Measurements from ENCODE around the gene PIAS3. TPM values are rescaled to one million over a fixed set of nuclear protein-coding genes. Genes with fewer than 3 reads are reported as not detected.

The PIAS3 gene
- 10 to 100 TPM; 14.2 to 25.8 (median 15.6) TPM for total RNA-seq
- 10 to 100 TPM; 14.2 to 31.0 TPM for polyA plus RNA-seq
- long read RNA-seq, donor 1, partial matches to known transcripts, result 5 of 13 reads
- long read RNA-seq, donor 1, other reads (novel, unspliced or antisense), result 6 of 13 reads
- long read RNA-seq, donor 2, transcript PIAS3-207 (7 exons, 2,679 nt), result major isoform, 10 of 62 reads
- long read RNA-seq, donor 2, partial matches to known transcripts, result 39 of 62 reads
- long read RNA-seq, donor 2, other reads (novel, unspliced or antisense), result 10 of 62 reads
- long read RNA-seq, donor 3, partial matches to known transcripts, result 11 of 30 reads
- long read RNA-seq, donor 3, other reads (novel, unspliced or antisense), result 13 of 30 reads

DNA sequence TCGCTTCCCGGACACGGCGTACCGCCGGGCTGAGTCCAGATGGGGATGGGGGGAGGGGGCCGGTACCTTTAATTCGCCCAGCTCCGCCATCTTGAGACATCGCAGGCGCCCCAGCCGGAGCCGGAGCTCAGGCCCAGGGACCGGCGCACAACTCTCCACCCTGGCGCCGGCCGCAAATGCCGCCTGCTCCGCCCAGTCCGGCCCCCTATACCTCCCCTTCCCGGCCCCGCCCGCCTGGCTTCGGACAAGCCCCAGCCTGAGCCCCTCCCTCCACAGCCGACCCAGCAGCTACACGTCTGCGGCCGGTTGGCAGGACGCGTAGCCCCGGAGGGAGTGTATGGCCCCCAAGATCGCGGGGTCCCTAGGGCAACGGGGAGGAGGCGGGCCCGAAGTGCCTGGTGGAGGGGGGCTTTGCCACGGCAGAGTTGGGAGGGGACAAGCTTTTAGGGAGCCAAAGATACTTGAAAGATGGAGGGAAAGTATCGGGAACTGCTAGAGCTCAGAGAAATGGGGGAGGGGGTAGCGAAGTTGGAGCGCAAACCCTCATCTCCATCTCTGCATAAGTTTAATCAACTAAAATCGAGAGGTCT is at the start of gene PIAS3:
Gene PIAS3 (minus strand): TSS at position 181 of the 590 bp plus-strand sequence. CDS start 91 bp downstream, at position 90.
- H3K9me3 ChIP-seq, result no peaks in the 10 kb centered on the region
- no peaks in the 10 kb centered on the region for H3K27me3 ChIP-seq
- H3K36me3 ChIP-seq, result peaks cover 0 to 31% (median 27%) of the 10 kb centered on the region in 9 donors
- DNase-seq (peak; percentile 96 to 98 (median 98)), ATAC-seq (peak; percentile 96 to 97 (median 96))
- peak within 1 kb of the TSS; percentile 89 to 95 (median 92) for H3K27ac ChIP-seq
- H3K4me3 ChIP-seq, result peak within 1 kb of the TSS; percentile 55 to 97 (median 90)
- 0 to 1% (median 1%) methylated on average over 38 to 42 of the region's 42 CpGs for WGBS, 4 donors
- TF ChIP-seq CTCF (IDR thresholded peaks at IDR 0.05), result no peak
- TF ChIP-seq POLR2A (IDR thresholded peaks at IDR 0.05), result peak in 1 of 2 donors; percentile 91
- peaks cover 0 to 22% (median 13%) of the 10 kb centered on the region in 12 donors for H3K4me1 ChIP-seq
- intact Hi-C loops (cut with DNase I), result loop anchor here in 5 of 10 donors (2.0 to 10.0 kb wide), 7 partner anchors 48 to 118 kb away; partner anchors contain the start of genes LIX1L (in 4 of the 5), ANKRD34A (in 1 of the 5), ITGA10 (in 1 of the 5) and POLR3GL (in 1 of the 5)

- intact Hi-C loops (cut with DNase I), result loop anchor here in 3 of 10 donors (2.0 to 5.0 kb wide), 2 partner anchors 16 to 51 kb away; partner anchors contain the start of gene PIAS3 (in 1 of the 3)
- no peak overlapping the region for H3K4me3 ChIP-seq
- WGBS, 4 donors, result 24 to 64% (median 59%) methylated on average over 1 of the region's 1 CpG
These were observed 49.8 kb upstream of the PIAS3 start for GRCh38 chr1:145908653-145909052.

GRCh38 chr1:145906954-145907753 is 48.3 kb upstream of the PIAS3 start:
- H3K4me1 ChIP-seq, result peaks cover 0 to 28% (median 19%) of the 10 kb centered on the region in 12 donors
- H3K27me3 ChIP-seq, result no peaks in the 10 kb centered on the region
- DNase-seq, result no peak
- peak overlapping the region in 11 of 12 donors; percentile 14 to 69 (median 41) for H3K27ac ChIP-seq
- no peak for TF ChIP-seq CTCF (IDR thresholded peaks at IDR 0.05)
- no peak for TF ChIP-seq POLR2A (IDR thresholded peaks at IDR 0.05)
- intact Hi-C loops (cut with DNase I), result loop anchor here in 1 of 10 donors (5.0 kb wide), 1 partner anchor 50 kb away; the partner anchor contains the start of gene PIAS3
- H3K9me3 ChIP-seq, result no peaks in the 10 kb centered on the region
- ATAC-seq, result peak; percentile 40 to 82 (median 54)
- H3K36me3 ChIP-seq, result peaks cover 0 to 19% (median 16%) of the 10 kb centered on the region in 9 donors
- 63 to 71% (median 69%) methylated on average over 10 of the region's 10 CpGs for whole genome bisulfite sequencing, 4 donors
- H3K4me3 ChIP-seq, result no peak overlapping the region

More at GRCh38 chr1:145908653-145909052, 49.8 kb upstream of the PIAS3 start:
- Histone ChIP-seq H3K4me1 (peaks cover 0 to 28% (median 19%) of the 10 kb centered on the region in 12 donors), H3K27me3 (no peaks in the 10 kb centered on the region), H3K27ac (peak overlapping the region in 7 of 12 donors; percentile 16 to 69 (median 57)), H3K36me3 (peaks cover 0 to 32% (median 29%) of the 10 kb centered on the region in 9 donors), H3K9me3 (no peaks in the 10 kb centered on the region)
- no peak for TF ChIP-seq POLR2A (IDR thresholded peaks at IDR 0.05)
- TF ChIP-seq CTCF (IDR thresholded peaks at IDR 0.05), result no peak
- DNase-seq, result no peak
- ATAC-seq, result no peak
